Stimulated activated CD4-positive, alpha-beta T cell treated with anti-CD3 and anti-CD28 coated beads, Interleukin-15, amount 100 ng/mL, for 1 hour (primary cell): ENCODE results near the gene LNX2.
A peak's percentile ranks its signal among the peaks of the same experiment; 100 is the strongest.

ENCODE experiments used
- DNase-seq, 2 donors: peaks; one replicate each; pipeline ENCODE4 v3.0.0-alpha.2; 2020; ENCODE audit warnings: low read depth in 1 of 2, low spot score in 1 of 2

The LNX2 gene

DNA sequence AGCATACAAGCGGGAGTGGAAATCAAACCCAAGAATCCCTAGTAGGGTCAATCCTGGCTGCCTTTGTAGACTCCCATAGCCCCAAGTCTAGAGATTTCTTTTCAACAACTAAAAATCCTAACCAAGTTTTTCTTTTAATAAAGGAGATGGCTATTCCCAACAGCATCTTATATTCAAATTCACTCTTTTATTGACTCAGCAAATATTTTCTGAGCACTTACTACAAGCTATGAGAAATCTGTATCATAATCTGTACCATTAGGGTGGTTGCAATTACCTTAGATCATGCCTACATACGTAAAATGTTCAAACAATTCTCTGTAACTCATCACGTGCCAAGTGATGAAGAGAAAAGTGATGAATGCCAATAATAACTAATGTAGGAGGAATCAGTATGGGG, 54.5 kb downstream of the LNX2 start:
- no peak for DNase-seq

DNA sequence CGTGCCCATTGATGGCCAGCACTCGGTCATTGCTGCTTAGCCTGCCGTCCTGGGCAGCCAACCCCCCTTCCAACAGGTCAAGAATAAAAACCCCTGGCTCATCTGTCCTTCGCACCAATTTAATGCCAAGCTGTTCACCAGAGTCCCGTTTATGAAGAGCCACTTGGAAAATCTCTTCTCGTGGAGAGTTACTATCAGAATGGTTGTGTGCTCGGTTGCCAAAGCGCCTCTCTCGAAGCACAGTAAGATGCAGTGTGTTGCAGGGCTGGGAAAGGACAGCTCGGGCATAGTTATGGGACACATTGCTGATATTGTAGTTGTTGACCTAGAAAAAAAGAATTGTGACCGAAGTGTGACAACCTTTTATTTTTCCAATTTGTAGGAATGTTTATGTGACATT, 57.9 kb downstream of the LNX2 start:
- no peak for DNase-seq

DNA sequence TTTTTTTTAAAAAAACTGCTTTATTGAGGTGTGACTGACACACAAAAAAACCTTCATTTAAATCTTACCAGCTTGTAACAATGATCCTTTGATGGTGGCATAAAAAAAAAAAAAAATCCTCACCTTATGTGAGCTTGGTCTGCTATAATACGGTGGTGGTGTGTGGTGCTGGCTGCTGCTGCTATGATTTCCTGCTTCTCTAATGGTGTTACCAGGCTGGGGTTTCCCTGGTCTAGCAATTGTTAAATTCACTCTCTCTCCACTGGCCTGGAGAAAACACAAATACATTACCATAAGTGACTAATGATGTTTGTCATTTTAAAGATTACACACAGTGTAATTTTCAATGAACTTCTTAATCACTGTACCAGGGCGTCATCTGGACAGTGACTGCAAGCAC, 60.6 kb downstream of the LNX2 start:
- no peak for DNase-seq

DNA sequence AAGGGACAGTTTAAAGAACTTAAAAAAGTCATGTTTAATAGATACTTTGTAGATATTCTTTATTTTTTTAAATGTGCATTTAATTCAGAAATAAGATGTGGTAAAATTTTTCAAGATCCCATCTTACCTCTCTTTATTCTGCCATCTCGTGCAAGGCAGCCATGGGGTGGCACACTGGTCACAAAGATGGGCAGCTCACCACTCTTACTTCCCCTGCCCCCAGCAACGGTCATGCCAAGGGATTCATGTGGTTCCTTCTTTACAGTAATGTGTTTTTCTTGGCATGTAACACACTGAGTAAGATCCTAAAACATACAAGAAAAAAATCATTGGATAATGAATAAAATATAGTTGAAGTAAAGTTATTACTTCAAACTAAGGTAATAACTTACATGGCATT, 64.2 kb downstream of the LNX2 start:
- no peak for DNase-seq

DNA sequence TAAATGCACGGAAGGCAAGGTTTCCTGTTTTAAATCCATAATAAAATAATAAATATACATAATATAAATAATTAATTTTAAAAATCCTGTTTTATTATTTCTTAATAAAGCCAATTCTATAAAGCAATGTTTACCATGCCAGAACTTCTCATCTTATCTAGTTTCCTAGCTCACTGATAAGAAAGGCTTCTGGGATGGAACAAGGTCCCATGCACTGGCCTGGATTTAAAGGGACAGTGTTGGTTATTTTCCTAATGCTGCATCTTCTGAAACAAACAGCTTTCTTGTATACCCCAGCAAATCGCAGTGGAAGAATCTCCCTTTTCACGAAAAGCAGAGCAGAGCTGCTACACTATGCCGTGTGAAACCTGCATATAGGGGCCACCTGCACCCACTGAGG, 68.8 kb downstream of the LNX2 start:
- no peak for DNase-seq

DNA sequence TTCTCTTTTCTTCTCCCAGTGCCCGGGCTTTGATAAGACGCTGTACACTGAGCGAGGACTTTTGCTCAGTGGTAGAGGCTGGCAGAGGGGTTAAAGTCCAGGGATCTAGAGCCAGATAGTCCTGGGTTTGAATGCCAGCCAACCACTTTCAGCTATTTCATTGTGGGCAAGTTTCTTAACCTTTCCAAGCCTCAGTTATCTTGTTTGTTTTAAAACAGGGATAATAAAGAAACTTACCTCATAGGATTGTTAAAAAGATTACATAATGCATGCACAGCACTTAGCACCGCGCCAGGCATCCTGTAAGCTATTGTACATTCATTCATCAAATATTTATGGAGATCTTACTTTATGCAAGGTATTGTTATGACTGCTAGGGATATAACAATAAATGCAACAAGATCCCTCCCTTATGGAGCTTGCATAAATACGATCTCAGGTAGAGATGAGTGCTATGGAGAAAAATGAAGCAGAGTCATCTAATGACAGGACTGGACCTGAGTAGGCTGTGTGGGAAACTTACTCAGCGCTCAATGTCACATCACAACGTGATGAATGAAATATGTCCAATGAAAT, 70.8 kb downstream of the LNX2 start:
- DNase-seq, result no peak

DNA sequence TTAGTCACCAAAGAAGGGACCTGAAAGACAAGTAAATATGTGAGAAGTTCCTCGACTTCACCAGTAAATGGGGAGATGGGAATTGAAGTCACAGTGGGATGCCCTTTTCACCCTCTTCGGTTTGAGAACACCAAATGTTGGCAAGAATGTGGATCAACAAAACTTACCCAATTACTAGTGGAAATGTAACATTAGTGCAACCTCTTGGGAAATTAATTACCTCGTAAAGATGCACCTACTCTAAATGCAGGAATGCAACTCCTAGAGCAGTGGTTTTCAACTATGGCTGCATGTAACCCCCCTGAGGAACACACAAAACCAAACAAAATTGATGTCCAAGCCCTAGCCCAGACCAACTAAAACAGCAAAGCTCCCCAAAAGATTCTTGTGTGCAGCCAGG, 78.1 kb downstream of the LNX2 start:
- no peak for DNase-seq

DNA sequence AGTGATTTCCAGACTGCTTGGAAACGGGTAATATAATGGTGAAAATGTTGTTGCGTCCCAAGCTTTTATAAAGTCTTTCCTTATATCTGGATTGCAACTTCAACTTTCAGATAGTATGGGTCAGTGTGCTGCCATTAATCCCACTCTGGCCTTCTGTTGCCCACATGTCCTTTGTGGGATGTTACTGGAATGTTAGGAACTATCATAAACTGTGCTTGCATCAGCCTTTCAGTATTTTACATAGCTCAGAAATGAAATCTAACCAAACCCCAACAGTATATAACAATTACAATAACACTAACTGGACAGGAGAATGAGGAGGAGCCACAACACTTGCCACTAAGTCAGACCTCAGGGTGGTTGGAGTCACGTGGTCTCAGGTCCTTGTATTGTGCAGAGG, 78.9 kb downstream of the LNX2 start:
- DNase-seq, result no peak

DNA sequence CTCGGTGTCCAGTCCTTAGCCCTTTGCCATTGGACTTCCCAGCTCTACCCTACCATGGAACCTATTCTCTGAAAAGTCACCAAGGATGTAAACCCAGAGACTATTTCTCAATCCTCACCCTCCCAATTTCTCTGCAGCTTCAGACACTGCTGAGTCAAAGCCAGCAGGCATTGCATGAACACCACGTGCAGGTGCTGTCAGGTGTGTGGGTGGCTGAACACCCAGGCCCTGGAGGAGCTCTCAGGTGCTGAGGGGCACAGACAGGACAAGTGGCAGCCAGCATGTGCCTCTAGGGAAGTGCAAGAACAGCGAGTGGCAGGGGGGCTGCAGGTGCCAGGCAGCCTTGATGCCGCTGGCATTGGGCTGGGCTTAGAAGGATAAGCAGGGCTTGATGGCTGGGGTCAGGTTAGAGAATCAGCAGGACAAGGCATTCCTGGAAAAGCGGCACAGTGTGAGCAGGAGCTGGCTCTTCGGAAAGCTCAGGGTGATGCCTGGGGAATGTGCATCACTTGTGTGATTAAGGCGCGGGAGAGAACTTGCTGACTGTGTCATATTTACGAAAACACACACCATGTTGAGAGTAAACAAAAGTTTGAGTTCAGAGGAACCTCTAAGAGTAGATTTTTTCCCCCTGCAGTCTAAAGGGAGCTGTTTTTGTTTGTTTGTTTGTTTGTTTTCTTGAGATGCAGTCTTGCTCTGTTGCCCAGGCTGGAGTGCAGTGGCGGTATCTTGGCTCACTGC, 83.8 kb downstream of the LNX2 start:
- DNase-seq, result no peak

DNA sequence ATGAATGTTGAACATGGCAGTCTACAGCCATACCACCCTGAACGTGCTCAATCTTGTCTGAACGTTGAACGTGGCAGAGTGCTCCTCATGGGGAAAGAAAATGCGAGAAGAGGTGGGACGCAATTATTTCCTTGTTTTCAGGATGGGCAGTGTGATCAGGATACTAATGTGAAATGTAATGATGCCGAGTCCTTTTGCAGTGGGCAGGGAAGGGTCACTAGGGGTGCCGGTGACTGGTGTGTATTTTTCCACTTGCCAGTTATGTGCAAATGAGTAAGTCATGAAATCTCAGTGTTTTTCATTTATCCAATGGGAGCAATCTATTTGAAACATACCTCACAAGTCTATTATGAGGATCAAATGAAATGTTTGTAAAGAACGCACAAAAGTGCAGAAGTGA, 84.8 kb downstream of the LNX2 start:
- DNase-seq, result no peak

DNA sequence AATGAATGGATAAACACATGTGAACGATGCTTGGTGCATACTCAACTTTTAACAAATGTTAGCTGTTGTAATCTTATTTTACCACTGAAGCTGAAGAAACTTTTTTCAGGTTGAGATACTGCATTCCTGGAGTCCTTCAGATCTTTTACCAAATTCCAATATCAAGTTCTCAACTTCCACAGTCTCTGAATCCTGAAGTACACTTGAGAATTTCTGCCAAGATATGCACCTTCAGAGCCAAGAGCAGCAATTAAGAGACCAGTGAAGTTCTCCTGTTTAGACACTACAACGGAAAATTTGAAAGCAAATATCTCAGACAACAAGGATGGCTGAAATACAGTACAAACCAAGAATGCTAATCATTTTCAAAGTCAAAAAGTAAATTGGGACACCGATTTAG, 85.3 kb downstream of the LNX2 start:
- no peak for DNase-seq

DNA sequence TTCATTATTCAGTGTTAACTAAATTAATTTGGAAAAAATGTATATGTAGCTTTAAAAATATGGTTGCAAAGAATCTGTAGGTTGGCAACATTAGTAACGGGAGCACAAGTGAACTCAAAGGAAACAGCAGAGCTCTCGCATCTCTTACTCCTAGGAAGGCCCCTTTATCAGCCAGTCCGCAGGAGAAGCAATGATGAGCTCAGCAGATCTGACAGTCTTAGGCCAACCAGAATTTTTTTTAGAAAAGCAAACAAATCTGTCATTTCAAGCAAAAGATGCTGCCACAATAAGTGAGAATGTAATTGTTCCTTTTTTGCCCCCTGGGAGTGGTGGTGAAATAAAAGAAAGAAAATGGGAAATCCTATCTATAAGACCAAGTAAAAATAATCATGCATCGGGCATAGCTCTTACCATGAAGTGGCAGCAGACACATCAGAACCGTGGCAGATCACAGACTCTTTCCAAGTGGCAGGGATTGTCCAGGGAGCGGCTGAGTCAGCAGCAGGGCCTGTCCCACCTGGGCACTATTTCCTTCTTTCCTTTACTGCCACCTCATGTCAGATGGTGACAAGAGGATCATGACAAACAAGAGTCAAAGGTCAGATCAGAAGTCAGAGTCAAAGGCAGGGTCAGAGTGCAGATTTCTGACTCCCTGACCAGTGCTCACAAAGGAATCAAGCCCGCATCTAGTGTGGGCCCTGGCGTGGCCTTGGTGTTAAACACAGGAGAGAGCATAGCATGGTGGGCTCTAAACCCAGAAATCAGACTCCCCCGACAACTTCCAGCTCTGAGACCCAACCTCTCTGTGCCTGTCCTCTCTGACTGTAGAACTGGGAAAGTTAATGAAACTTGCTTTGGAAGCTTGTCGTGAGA, 86.0 kb downstream of the LNX2 start:
- no peak for DNase-seq

DNA sequence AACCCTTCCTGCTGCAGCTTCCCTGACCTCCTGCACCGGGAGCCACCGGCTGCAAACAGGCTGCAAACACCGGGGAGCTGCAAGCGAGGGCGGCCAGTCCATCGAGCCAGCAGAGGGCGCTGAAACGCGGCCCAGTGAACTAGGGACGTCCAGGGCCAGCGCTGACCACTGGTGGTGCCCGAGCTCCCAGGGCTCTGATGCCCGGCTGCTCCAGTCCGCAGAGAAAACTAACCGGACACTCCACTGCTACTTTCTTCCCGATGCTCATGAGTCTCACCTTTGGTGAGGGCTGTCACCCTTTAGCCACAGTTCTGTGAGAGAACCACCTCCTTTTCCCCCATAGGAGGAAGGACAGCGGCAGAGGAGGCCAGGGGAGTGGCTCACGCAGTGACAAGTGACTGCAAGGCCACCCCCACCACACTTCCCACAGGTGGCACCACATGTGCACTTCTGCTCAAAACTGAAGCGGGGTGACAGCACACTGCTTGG, 87.1 kb downstream of the LNX2 start:
- peak in 1 of 2 donors; percentile 25 for DNase-seq

DNA sequence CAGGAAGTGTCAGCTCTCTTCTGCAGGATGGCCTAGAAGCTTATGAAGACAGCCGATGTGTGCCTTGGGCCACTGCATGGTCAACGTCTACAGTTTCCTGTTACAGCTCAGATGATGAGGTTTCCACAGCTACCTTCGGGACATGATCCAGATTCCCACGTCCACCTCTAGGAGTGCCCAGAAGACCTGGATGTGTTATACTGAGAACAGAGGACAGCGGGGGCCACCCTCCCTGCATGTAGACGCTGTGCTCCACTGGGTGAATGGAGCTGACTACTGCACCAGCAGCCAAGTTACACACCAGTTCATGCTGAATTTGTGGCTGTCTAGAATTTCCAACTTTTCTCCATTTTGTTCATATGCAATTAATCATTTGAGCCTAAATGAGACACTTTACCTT, 91.4 kb downstream of the LNX2 start:
- DNase-seq, result no peak

DNA sequence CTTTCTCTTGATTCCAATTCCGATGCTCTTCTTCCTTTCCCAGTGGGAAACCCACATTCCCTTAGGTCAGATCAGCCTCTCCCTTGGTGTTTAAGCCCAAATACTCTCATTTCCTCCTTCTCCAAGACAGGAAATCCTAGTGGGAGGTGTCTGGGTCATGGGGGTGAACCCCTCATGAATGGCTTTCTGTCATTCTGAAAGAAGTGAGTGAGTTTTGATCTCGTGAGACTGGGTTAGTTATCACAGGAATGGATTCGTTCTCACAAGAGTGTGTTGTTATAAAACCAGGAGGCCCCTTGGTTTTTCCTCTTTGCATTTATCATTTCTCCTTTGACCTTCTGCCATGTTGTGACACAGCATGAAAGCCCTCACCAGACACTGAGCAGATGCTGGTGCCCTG, 93.8 kb downstream of the LNX2 start:
- DNase-seq, result no peak

DNA sequence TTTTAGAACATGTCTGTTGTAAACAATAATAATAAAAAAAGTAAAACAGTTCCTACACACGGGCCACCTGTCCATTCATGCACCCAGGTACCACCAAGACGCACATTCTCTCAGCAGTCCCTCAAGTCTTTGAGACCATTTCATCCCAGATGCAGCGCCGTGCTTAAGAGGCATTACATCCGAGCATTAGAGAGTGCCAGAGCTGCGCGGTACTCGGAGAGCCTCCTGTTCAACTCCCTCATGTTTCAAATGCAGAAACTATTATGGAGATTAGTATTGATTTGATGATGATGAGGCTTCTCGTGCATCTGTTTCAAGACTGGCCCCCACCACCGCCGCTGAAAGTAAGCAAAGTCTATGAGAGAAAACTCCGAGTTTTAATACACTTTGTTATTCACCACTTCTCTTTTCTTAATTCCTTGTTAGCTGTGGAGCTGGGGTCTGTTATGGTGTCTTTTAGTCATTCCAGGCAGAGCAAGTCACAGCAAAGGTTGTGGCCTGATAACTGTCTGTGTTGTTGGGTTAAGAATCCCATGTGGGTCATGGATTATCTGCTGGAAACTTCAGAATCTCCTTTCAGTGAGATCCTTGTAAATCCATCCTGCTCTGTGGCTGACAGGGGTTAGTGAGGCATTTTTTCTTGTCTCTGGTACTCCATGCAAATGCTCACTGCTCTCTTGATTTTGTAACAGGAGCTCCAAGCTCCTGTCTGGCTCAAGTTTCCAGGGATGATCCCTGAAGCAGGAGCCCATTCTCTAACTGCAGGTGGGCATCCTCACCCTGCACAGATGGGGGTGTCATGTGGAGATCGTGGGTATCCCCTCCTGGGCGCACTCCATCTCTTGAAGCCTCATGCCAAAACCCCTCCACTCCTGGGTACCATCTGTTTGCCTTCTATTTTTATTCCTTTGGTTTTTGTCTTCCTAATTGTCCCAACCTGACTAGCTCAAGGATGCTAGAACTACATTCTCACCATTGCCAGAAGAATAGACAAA, 95.1 kb downstream of the LNX2 start:
- no peak for DNase-seq

DNA sequence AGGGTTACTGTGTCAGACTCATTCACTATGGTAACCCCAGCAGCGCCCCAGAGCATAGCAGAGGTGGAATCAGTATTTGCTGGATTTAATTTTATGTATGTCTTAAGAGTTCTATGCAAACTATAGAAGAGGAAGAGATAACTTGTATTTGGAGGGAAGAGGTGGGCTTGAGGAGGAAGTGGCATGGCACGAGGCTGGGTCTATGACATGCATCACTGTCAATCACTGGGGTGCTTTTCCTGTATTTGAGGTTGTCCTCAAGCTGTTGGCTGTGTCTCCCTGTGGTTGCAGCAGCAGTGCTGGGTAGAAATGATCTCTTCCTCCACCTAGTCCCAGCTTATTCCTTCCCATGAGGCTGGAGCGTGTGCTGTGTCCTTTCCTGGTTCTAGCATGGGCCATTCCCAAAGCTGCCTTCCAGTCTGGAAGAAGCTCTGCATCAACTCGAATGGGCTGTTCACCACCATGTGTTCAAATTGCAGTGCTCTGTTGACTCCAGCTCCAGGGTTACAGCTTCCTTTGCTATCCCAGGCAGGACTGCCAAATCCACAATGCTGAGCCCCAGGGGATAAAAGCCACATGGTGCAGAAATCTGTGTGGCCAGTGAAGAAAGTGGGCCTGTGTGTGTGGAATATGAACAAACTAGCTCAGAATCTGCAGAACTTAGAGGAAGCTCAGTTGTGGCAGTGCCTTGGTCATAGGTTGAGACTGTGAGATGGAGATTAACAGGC, 96.8 kb downstream of the LNX2 start:
- no peak for DNase-seq

DNA sequence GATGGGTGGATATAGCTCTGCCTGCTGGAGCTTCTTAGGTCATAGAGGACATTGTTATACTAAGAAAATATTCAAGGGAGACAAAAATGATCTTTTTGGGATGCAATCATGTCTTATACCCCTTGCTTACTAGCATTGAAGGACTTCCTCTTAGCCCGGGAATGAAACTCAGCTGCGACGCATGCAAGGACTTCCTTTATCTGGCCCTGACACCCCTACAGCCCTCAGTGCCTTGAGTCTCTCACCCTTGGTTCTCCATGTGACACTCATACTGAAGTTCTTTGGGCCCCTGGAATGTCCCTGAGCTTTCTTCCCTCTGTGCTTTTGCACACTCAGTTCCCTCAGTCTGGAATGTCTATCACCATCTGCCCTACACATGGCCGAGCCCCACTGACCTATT, 97.5 kb downstream of the LNX2 start:
- no peak for DNase-seq

DNA sequence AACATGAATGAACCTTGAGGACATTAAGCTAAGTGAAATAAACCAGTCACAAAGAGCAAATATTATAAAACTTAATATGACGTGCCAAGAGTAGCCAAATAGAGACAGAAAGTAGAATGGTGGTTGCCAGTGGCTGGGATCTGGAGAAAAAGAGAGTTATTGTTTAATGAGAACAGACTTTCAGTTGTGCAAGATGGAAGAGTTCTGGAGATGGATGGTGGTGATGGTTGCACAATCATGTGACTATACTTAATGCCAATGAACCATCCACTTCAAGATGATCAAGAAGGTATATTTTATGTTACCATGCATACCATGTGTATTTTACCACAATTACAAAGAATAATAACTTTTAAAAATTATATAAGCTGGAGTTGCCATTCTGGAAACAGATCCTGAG, 104.2 kb downstream of the LNX2 start:
- no peak for DNase-seq

DNA sequence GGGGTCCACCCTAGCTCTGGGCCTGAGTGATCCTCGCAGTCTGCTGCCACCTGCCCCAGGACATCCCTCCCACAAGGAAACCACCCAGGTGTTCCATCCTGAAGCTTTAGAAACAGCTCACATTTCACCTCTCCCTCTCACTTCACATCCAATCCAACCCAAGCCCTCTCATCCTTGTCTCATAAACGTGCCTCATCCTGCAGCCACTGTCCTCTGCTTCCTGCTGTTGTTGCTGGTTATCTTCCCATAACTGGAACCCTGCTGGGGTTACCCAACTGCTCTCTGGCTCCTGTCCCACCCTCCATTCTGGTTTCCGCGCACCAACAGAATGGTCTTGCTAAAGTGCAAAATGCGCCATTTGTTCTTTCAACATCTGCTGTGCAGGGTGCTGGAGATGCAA, 110.2 kb downstream of the LNX2 start:
- DNase-seq, result no peak
